Measurements from ENCODE around the gene SPCS1. TPM values are rescaled to one million over a fixed set of nuclear protein-coding genes. Genes with fewer than 3 reads are reported as not detected.

SPCS1 gene
- total and polyA plus RNA-seq, 4 experiments from 2014 or later = 90.5 to 331 (median 205) TPM

GRCh38 chr3:52752045-52752660 lies 46.2 kb downstream of the SPCS1 start:
- DNase-seq = no peak
- Mint-ChIP-seq H3K27me3 (no peaks in the 10 kb centered on the region), H3K9me3 (no peaks in the 10 kb centered on the region), H3K36me3 (peaks cover 42 to 56% of the 10 kb centered on the region in 2 donors), H3K4me1 (no peaks in the 10 kb centered on the region), H3K4me3 (no peak overlapping the region), H3K27ac (no peak overlapping the region)
- Histone ChIP-seq H3K4me3 (ENCODE audit: low read length in 2 of 2) (no peak overlapping the region), H3K9me3 (ENCODE audit: control insufficient read depth in 1 of 2, low read length in 2 of 2) (no peaks in the 10 kb centered on the region), H3K36me3 (ENCODE audit: insufficient read depth, low read length) (peaks cover 4% of the 10 kb centered on the region), H3K27ac (ENCODE audit: low read depth, low read length) (no peak overlapping the region), H3K27me3 (ENCODE audit: insufficient read depth, low read length) (no peaks in the 10 kb centered on the region), H3K4me1 (ENCODE audit: insufficient read depth, low read length) (no peaks in the 10 kb centered on the region)
- intact Hi-C loops (cut with micrococcal nuclease) = no loop called here
- ChIA-PET CTCF (ENCODE audit: partially characterized antibody) (no interaction called here), POLR2A (ENCODE audit: partially characterized antibody) (no interaction called here)

DNA sequence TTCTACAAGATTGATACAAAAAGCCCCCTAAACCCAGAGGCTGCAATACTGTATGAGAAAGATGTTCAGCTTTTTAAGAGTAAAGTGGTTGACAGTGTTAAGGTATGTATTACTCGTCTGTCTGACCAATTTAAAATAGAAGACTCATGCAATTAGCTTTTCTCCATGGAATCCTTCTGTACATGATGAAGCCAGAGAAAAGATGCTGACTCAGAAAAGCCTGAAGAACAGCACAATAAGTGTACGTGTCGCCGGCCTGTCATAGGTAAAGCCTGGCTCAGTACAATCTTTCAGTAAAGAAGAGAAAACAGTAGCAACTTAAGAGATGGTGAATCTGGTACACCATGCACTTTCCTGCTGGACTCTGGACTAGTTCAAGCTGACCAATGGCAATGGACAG lies 48.5 kb downstream of the SPCS1 start:
- Mint-ChIP-seq H3K4me3 (no peak overlapping the region), H3K27me3 (no peaks in the 10 kb centered on the region), H3K9me3 (no peaks in the 10 kb centered on the region), H3K36me3 (peaks cover 46 to 61% of the 10 kb centered on the region in 2 donors), H3K27ac (no peak overlapping the region), H3K4me1 (peaks cover 0 to 2% (median 0%) of the 10 kb centered on the region in 4 donors)
- DNase-seq = no peak
- ChIA-PET POLR2A (ENCODE audit: partially characterized antibody) (no interaction called here), CTCF (ENCODE audit: partially characterized antibody) (no interaction called here)
- H3K36me3 ChIP-seq (ENCODE audit: insufficient read depth, low read length) = peaks cover 3% of the 10 kb centered on the region
- H3K27ac ChIP-seq (ENCODE audit: low read depth, low read length) = no peak overlapping the region
- no peaks in the 10 kb centered on the region for H3K27me3 ChIP-seq (ENCODE audit: insufficient read depth, low read length)
- H3K4me1 ChIP-seq (ENCODE audit: insufficient read depth, low read length) = no peaks in the 10 kb centered on the region
- H3K9me3 ChIP-seq (ENCODE audit: control insufficient read depth in 1 of 2, low read length in 2 of 2) = no peaks in the 10 kb centered on the region
- intact Hi-C loops (cut with micrococcal nuclease) = no loop called here
- H3K4me3 ChIP-seq (ENCODE audit: low read length in 2 of 2) = no peak overlapping the region

GRCh38 chr3:52756141-52756540 lies 50.2 kb downstream of the SPCS1 start:
- H3K9me3 Mint-ChIP-seq = no peaks in the 10 kb centered on the region
- H3K27ac ChIP-seq (ENCODE audit: low read depth, low read length) = no peak overlapping the region
- intact Hi-C loops (cut with micrococcal nuclease) = no loop called here
- H3K27ac Mint-ChIP-seq = no peak overlapping the region
- peaks cover 42 to 61% of the 10 kb centered on the region in 2 donors for H3K36me3 Mint-ChIP-seq
- CTCF ChIA-PET (ENCODE audit: partially characterized antibody) = no interaction called here
- no peak overlapping the region for H3K4me3 Mint-ChIP-seq
- H3K4me1 Mint-ChIP-seq = peaks cover 0 to 2% (median 0%) of the 10 kb centered on the region in 4 donors
- POLR2A ChIA-PET (ENCODE audit: partially characterized antibody) = no interaction called here
- no peak overlapping the region for H3K4me3 ChIP-seq (ENCODE audit: low read length in 2 of 2)
- no peaks in the 10 kb centered on the region for H3K27me3 ChIP-seq (ENCODE audit: insufficient read depth, low read length)
- peaks cover 17% of the 10 kb centered on the region for H3K36me3 ChIP-seq (ENCODE audit: insufficient read depth, low read length)
- H3K4me1 ChIP-seq (ENCODE audit: insufficient read depth, low read length) = no peaks in the 10 kb centered on the region
- no peaks in the 10 kb centered on the region for H3K9me3 ChIP-seq (ENCODE audit: control insufficient read depth in 1 of 2, low read length in 2 of 2)
- DNase-seq = no peak
- no peaks in the 10 kb centered on the region for H3K27me3 Mint-ChIP-seq

Other genes with a start within 250 kb of the SPCS1 start
- 10 to 100 TPM; 11.3 to 13.9 TPM for gene STAB1, start 210.8 kb upstream of the SPCS1 start, total RNA-seq
- not detected for gene STAB1, start 210.8 kb upstream of the SPCS1 start, polyA plus RNA-seq
- 1 to 10 TPM; 5.5 to 5.8 TPM for gene NT5DC2, start 172.2 kb upstream of the SPCS1 start, total RNA-seq
- 1 to 10 TPM in 1 of 2 donors, not detected in 1; 1.3 TPM for gene NT5DC2, start 172.2 kb upstream of the SPCS1 start, polyA plus RNA-seq
- gene UQCC5, start 169.5 kb upstream of the SPCS1 start, total RNA-seq = 10 to 100 TPM; 12.1 to 13.2 TPM
- 10 to 100 TPM; 26.5 to 27.1 TPM for gene UQCC5, start 169.5 kb upstream of the SPCS1 start, polyA plus RNA-seq
- 10 to 100 TPM; 74.2 to 78.5 TPM for gene PBRM1, start 20.2 kb upstream of the SPCS1 start, total RNA-seq
- 10 to 100 TPM; 67.9 to 91.6 TPM for gene PBRM1, start 20.2 kb upstream of the SPCS1 start, polyA plus RNA-seq
- gene GNL3, start 20.1 kb upstream of the SPCS1 start, total RNA-seq = 10 to 100 TPM; 80.3 to 88.4 TPM
- gene GNL3, start 20.1 kb upstream of the SPCS1 start, polyA plus RNA-seq = 10 to 100 TPM; 47.9 to 70.1 TPM
- 10 to 100 TPM; 49.7 to 49.9 TPM for gene GLT8D1, start 315 bp upstream of the SPCS1 start, total RNA-seq
- gene GLT8D1, start 315 bp upstream of the SPCS1 start, polyA plus RNA-seq = 10 to 100 TPM; 61.1 to 68.8 TPM
- gene NEK4, start 64.8 kb downstream of the SPCS1 start, total RNA-seq = 10 to 100 TPM; 26.8 to 27.9 TPM
- 10 to 100 TPM in 1 of 2 donors, 1 to 10 TPM in 1; 7.0 to 12.9 TPM for gene NEK4, start 64.8 kb downstream of the SPCS1 start, polyA plus RNA-seq
- not detected for gene ITIH1, start 71.5 kb downstream of the SPCS1 start, total RNA-seq
- not detected for gene ITIH1, start 71.5 kb downstream of the SPCS1 start, polyA plus RNA-seq
- gene ITIH3, start 88.7 kb downstream of the SPCS1 start, total RNA-seq = not detected
- not detected for gene ITIH3, start 88.7 kb downstream of the SPCS1 start, polyA plus RNA-seq
- 10 to 100 TPM; 50.5 to 50.7 TPM for gene ITIH4, start 124.6 kb downstream of the SPCS1 start, total RNA-seq
- gene ITIH4, start 124.6 kb downstream of the SPCS1 start, polyA plus RNA-seq = 1 to 10 TPM in 1 of 2 donors, under 1 TPM in 1; 0.07 to 1.6 TPM
- 1 to 10 TPM; 1.6 to 3.3 TPM for gene MUSTN1, start 128.9 kb downstream of the SPCS1 start, total RNA-seq
- gene MUSTN1, start 128.9 kb downstream of the SPCS1 start, polyA plus RNA-seq = not detected
- gene STIMATE, start 191.4 kb downstream of the SPCS1 start, total RNA-seq = 10 to 100 TPM; 54.9 to 58.6 TPM
- gene STIMATE, start 191.4 kb downstream of the SPCS1 start, polyA plus RNA-seq = 1 to 10 TPM; 7.7 to 9.0 TPM

Data from CD4-positive, alpha-beta memory T cell (primary cell).